ENCODE results near the gene RTL10.
"Not testable (repeated sequence)": the region's sequence is repeated elsewhere in the genome, so short reads cannot be mapped to it uniquely, and the experiment has no call there.

RTL10 gene

DNA sequence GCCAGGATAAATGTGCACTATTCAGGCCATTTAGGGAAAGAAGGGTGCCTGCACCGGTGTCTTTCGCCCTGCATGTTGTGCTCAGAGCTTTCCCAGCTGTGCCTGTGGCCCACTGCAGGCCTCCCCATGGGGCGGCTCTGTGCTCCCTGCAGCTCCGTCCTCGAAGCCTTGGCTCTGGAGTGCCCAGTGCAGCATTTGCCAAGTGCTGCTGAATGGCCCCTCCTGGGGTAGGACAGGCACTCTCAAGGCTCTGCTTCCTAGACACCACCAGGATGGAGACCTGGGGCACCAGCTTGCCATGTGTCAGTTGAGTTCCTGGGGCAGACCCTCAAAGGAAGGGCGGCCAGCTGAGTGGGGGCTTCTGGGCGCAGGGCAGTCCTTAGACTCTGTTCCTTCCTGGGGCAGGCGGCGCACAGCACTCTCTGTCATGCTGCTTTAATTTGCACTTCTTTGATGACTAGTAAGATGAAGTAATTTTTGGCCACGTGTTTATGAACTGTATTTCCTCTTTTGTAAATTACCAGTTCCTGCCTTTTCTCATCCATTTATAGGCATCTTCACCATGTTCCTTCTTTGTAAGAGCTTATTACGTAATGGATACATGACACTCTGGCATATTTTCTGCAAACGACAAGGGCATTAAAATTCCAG lies 32.1 kb upstream of the RTL10 start:
- no peak for DNase-seq
- Histone ChIP-seq H3K27me3 (replicated peaks) (no peaks in the 10 kb centered on the region), H3K27ac (no peak overlapping the region), H3K4me3 (ENCODE audit: low read depth, low read length) (no peak overlapping the region), H3K36me3 (replicated peaks) (no peaks in the 10 kb centered on the region)
- in situ Hi-C loops (cut with HindIII; ENCODE audit: low pct_ligation_motif_present, low sequenced_read_pairs), result no loop called here
- TF ChIP-seq, protein P1, sequence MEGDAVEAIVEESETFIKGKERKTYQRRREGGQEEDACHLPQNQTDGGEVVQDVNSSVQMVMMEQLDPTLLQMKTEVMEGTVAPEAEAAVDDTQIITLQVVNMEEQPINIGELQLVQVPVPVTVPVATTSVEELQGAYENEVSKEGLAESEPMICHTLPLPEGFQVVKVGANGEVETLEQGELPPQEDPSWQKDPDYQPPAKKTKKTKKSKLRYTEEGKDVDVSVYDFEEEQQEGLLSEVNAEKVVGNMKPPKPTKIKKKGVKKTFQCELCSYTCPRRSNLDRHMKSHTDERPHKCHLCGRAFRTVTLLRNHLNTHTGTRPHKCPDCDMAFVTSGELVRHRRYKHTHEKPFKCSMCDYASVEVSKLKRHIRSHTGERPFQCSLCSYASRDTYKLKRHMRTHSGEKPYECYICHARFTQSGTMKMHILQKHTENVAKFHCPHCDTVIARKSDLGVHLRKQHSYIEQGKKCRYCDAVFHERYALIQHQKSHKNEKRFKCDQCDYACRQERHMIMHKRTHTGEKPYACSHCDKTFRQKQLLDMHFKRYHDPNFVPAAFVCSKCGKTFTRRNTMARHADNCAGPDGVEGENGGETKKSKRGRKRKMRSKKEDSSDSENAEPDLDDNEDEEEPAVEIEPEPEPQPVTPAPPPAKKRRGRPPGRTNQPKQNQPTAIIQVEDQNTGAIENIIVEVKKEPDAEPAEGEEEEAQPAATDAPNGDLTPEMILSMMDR (IDR thresholded peaks at IDR 0.05; ENCODE audit: low read depth, low read length, missing control alignments), result no peak

- TF ChIP-seq, protein P1 (IDR thresholded peaks at IDR 0.05; ENCODE audit: low read depth, low read length, missing control alignments), result no peak
- no peaks in the 10 kb centered on the region for H3K36me3 ChIP-seq (replicated peaks)
- no peak for DNase-seq
- H3K4me3 ChIP-seq (ENCODE audit: low read depth, low read length), result no peak overlapping the region
- in situ Hi-C loops (cut with HindIII; ENCODE audit: low pct_ligation_motif_present, low sequenced_read_pairs), result no loop called here
- H3K27ac ChIP-seq, result no peak overlapping the region
- H3K27me3 ChIP-seq (replicated peaks), result no peaks in the 10 kb centered on the region
These were observed 31.3 kb upstream of the RTL10 start for GRCh38 chr22:19885841-19886592.

GRCh38 chr22:19884954-19885751 lies 30.5 kb upstream of the RTL10 start:
- Histone ChIP-seq H3K27me3 (replicated peaks) (no peaks in the 10 kb centered on the region), H3K27ac (no peak overlapping the region), H3K36me3 (replicated peaks) (no peaks in the 10 kb centered on the region), H3K4me3 (ENCODE audit: low read depth, low read length) (no peak overlapping the region)
- TF ChIP-seq, protein P1 (IDR thresholded peaks at IDR 0.05; ENCODE audit: low read depth, low read length, missing control alignments), result no peak
- in situ Hi-C loops (cut with HindIII; ENCODE audit: low pct_ligation_motif_present, low sequenced_read_pairs), result no loop called here
- no peak for DNase-seq

GRCh38 chr22:19884161-19884953 lies 29.7 kb upstream of the RTL10 start:
- no peak overlapping the region for H3K4me3 ChIP-seq (ENCODE audit: low read depth, low read length)
- in situ Hi-C loops (cut with HindIII; ENCODE audit: low pct_ligation_motif_present, low sequenced_read_pairs), result no loop called here
- no peak overlapping the region for H3K27ac ChIP-seq
- no peaks in the 10 kb centered on the region for H3K27me3 ChIP-seq (replicated peaks)
- no peaks in the 10 kb centered on the region for H3K36me3 ChIP-seq (replicated peaks)
- DNase-seq, result no peak
- TF ChIP-seq, protein P1 (IDR thresholded peaks at IDR 0.05; ENCODE audit: low read depth, low read length, missing control alignments), result no peak

DNA sequence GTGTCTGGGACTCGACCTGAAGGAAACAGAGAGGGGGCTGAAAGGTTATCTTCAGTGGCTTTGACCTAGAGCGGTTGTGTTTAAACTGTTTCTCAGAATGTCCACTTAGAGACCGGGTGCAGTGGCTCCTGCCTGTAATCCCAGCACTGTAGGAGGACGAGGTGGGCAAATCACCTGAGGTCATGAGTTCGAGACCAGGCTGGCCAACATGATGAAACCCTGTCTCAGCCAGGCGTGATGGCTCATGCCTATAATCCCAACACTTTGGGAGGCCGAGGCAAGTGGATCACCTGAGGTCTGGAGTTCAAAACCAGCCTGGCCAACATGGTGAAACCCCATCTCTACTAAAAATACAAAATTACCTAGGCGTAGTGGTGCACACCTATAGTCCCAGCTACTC lies 28.8 kb upstream of the RTL10 start:
- H3K4me3 ChIP-seq (ENCODE audit: low read depth, low read length); H3K27ac ChIP-seq; DNase-seq; H3K36me3 ChIP-seq (replicated peaks); H3K27me3 ChIP-seq (replicated peaks); in situ Hi-C loops (cut with HindIII; ENCODE audit: low pct_ligation_motif_present, low sequenced_read_pairs): not testable (repeated sequence)

Data from brain microvascular endothelial cell (primary cell).